GM18505 (cell line): ENCODE measurements around the gene ARHGEF7.
A peak's percentile ranks its signal among the peaks of the same experiment; 100 is the strongest.
"Not testable (repeated sequence)": the region's sequence is repeated elsewhere in the genome, so short reads cannot be mapped to it uniquely, and the experiment has no call there.

Source experiments
- ATAC-seq: cut with Tn5 transposase; IDR thresholded peaks from one replicate; pipeline ENCODE4 v1.9.1; 2021; ENCODE audit not compliant: unreplicated experiment
- POLR2A ChIP-seq: IDR thresholded peaks from 4 replicates; pipeline ENCODE4 v1.6.1; 2011; ENCODE audit warnings: borderline replicate concordance; ENCODE audit not compliant: insufficient read depth, insufficient read length; ENCODE audit errors: extremely low read depth

The ARHGEF7 gene

GRCh38 chr13:111175935-111176334 lies 60.8 kb downstream of the ARHGEF7 start:
- TF ChIP-seq POLR2A: no peak
- ATAC-seq: no peak

- ATAC-seq: no peak
- TF ChIP-seq POLR2A: no peak
These were observed 61.3 kb downstream of the ARHGEF7 start for GRCh38 chr13:111176421-111176820.

GRCh38 chr13:111177081-111177711 lies 62.1 kb downstream of the ARHGEF7 start:
- TF ChIP-seq POLR2A: no peak
- peak; percentile 72 for ATAC-seq

GRCh38 chr13:111177921-111178320 lies 62.8 kb downstream of the ARHGEF7 start:
- no peak for TF ChIP-seq POLR2A
- no peak for ATAC-seq

GRCh38 chr13:111178402-111178801 lies 63.3 kb downstream of the ARHGEF7 start:
- no peak for TF ChIP-seq POLR2A
- ATAC-seq: no peak

GRCh38 chr13:111179908-111180760 lies 65.0 kb downstream of the ARHGEF7 start:
- TF ChIP-seq POLR2A: no peak
- no peak for ATAC-seq

GRCh38 chr13:111181977-111182376 lies 66.9 kb downstream of the ARHGEF7 start:
- no peak for TF ChIP-seq POLR2A
- ATAC-seq: no peak

GRCh38 chr13:111183087-111183645 lies 68.1 kb downstream of the ARHGEF7 start:
- no peak for ATAC-seq
- TF ChIP-seq POLR2A: no peak

GRCh38 chr13:111183959-111184358 lies 68.8 kb downstream of the ARHGEF7 start:
- peak; percentile 38 for TF ChIP-seq POLR2A
- ATAC-seq: no peak

- peak; percentile 83 for ATAC-seq
These were observed 69.6 kb downstream of the ARHGEF7 start for GRCh38 chr13:111184458-111185401.

GRCh38 chr13:111186305-111186935 lies 71.3 kb downstream of the ARHGEF7 start:
- ATAC-seq: no peak
- no peak for TF ChIP-seq POLR2A

More at GRCh38 chr13:111184458-111185401, 69.6 kb downstream of the ARHGEF7 start:
- TF ChIP-seq POLR2A: peak; percentile 20

GRCh38 chr13:111187960-111188541 lies 72.9 kb downstream of the ARHGEF7 start:
- TF ChIP-seq POLR2A: no peak
- ATAC-seq: no peak

GRCh38 chr13:111189064-111189505 lies 74.0 kb downstream of the ARHGEF7 start:
- ATAC-seq: not testable (repeated sequence)

GRCh38 chr13:111189516-111189915 lies 74.4 kb downstream of the ARHGEF7 start:
- not testable (repeated sequence) for ATAC-seq

- not testable (repeated sequence) for ATAC-seq
These were observed 78.1 kb downstream of the ARHGEF7 start for GRCh38 chr13:111193223-111193622.

GRCh38 chr13:111194651-111195050 lies 79.5 kb downstream of the ARHGEF7 start:
- ATAC-seq: not testable (repeated sequence)
